GM18517 (cell line): ENCODE measurements around the gene STRBP.
"Not testable (repeated sequence)": the region's sequence is repeated elsewhere in the genome, so short reads cannot be mapped to it uniquely, and the experiment has no call there.

Source experiments
- ATAC-seq: cut with Tn5 transposase; IDR thresholded peaks from one replicate; pipeline ENCODE4 v1.9.1; 2021; ENCODE audit warnings: mild to moderate bottlenecking, moderate library complexity; ENCODE audit not compliant: unreplicated experiment

Gene STRBP

GRCh38 chr9:123283455-123283854 is 15.1 kb upstream of the STRBP start:
- ATAC-seq = no peak

GRCh38 chr9:123283048-123283408 is 14.6 kb upstream of the STRBP start:
- ATAC-seq = no peak

GRCh38 chr9:123282362-123283047 is 14.1 kb upstream of the STRBP start:
- no peak for ATAC-seq

GRCh38 chr9:123281659-123282350 is 13.4 kb upstream of the STRBP start:
- ATAC-seq = no peak

GRCh38 chr9:123278879-123279493 is 10.6 kb upstream of the STRBP start:
- not testable (repeated sequence) for ATAC-seq

GRCh38 chr9:123278361-123278760 is 10.0 kb upstream of the STRBP start:
- no peak for ATAC-seq

GRCh38 chr9:123276551-123276950 is 8.2 kb upstream of the STRBP start:
- no peak for ATAC-seq

GRCh38 chr9:123271133-123271532 is 2.7 kb upstream of the STRBP start:
- not testable (repeated sequence) for ATAC-seq

- ATAC-seq = no peak
Measured at GRCh38 chr9:123269281-123269680, 895 bp upstream of the STRBP start.

GRCh38 chr9:123268199-123268464 is 254 bp downstream of the STRBP start:
- no peak for ATAC-seq

- ATAC-seq = no peak
Measured at GRCh38 chr9:123267481-123268198, 746 bp downstream of the STRBP start.

GRCh38 chr9:123266655-123267399 is 1.6 kb downstream of the STRBP start:
- ATAC-seq = no peak

- no peak for ATAC-seq
Measured at GRCh38 chr9:123265833-123266232, 2.6 kb downstream of the STRBP start.

- no peak for ATAC-seq
Measured at GRCh38 chr9:123263227-123263626, 5.2 kb downstream of the STRBP start.

- no peak for ATAC-seq
Measured at GRCh38 chr9:123262338-123262737, 6.0 kb downstream of the STRBP start.

GRCh38 chr9:123261006-123261677 is 7.2 kb downstream of the STRBP start:
- no peak for ATAC-seq

- ATAC-seq = no peak
Measured at GRCh38 chr9:123260340-123260739, 8.0 kb downstream of the STRBP start.

GRCh38 chr9:123257276-123257675 is 11.1 kb downstream of the STRBP start:
- ATAC-seq = no peak

- ATAC-seq = no peak
Measured at GRCh38 chr9:123255718-123256117, 12.7 kb downstream of the STRBP start.

- no peak for ATAC-seq
Measured at GRCh38 chr9:123253204-123253603, 15.2 kb downstream of the STRBP start.

GRCh38 chr9:123251741-123252140 is 16.6 kb downstream of the STRBP start:
- ATAC-seq = no peak
